Cardiac fibroblast (primary cell): ENCODE data around the gene NOP53.

ENCODE experiments used
- DNase-seq, 2 donors: peaks; one replicate each; pipeline versions ENCODE4 v3.0.0 to v3.0.0-alpha.2; 2010; ENCODE audit warnings: low read depth in 2 of 2
- H3K4me3 ChIP-seq, 2 donors: replicated peaks in 1 of 2; 1 replicate in 1 of 2; 2 replicates in 1 of 2; pipeline ENCODE4 v1.5.1; 2011; ENCODE audit warnings: low read depth in 2 of 2, low read length in 2 of 2, mild to moderate bottlenecking in 2 of 2, moderate library complexity in 1 of 2
- CTCF ChIP-seq: IDR thresholded peaks from one replicate; pipeline ENCODE4 v1.5.1; 2011; ENCODE audit warnings: low read depth, mild to moderate bottlenecking, low read length, inconsistent platforms

The NOP53 gene

DNA sequence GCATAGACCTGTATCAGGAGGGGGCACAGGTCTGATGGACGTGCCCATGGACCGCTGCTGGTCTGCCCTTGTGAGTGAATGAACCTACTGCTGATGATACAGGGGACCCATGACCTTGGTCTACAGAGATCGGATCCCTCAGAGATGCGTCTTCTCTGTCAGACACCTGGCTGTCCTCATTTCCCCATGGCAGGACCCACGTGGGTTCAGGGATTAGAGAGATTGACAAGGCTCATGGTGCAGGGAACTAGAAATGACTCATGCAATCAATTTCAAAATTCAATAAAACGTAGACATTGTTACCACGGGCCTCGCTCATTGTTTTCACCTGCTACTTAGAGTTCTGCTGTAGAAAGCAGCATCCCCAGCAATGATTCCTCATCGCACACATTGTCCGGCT, 60.0 kb downstream of the NOP53 start:
- no peak for TF ChIP-seq CTCF
- no peak for DNase-seq

GRCh38 chr19:47806435-47806834, 61.1 kb downstream of the NOP53 start:
- no peak for DNase-seq
- no peak overlapping the region for H3K4me3 ChIP-seq
- no peak for TF ChIP-seq CTCF

More for the DNA sequence above, 60.0 kb downstream of the NOP53 start:
- no peak overlapping the region for H3K4me3 ChIP-seq
